SK-N-SH (cell line): ENCODE measurements around the gene EXOC7. TPM values are rescaled to one million over a fixed set of nuclear protein-coding genes. Genes with fewer than 3 reads are reported as not detected.
A peak's percentile ranks its signal among the peaks of the same experiment; 100 is the strongest.

Experiments used
- CTCF ChIA-PET: fragments of 300-600, 350-600 bp; formaldehyde crosslinking; extraction: SDS; loops from one replicate; lab custom pipeline; 2021; lab: Yijun Ruan, JAX
- POLR2A ChIA-PET: fragments of 350-600 bp; sonication (Branson Sonifier 250); formaldehyde crosslinking; extraction: SDS; loops from one replicate; lab custom pipeline; 2020; ENCODE audit warnings: antibody characterized with exemption, inconsistent platforms; lab: Yijun Ruan, JAX
- DNase-seq: peaks from one replicate; pipeline ENCODE4 v3.0.0; 2012
- H2AFZ ChIP-seq: fragments of 200-600 bp; sonication (generic); 2 replicates; pipeline ENCODE4 v1.8.1; 2016; ENCODE audit warnings: antibody characterized with exemption, mild to moderate bottlenecking, low read depth
- H3F3A ChIP-seq: fragments of 200-600 bp; sonication (generic); replicated peaks from 2 replicates; pipeline ENCODE3; 2016; ENCODE audit warnings: antibody characterized with exemption, mild to moderate bottlenecking; ENCODE audit not compliant: insufficient read depth
- H3K27ac ChIP-seq, 2 experiments: fragments of 200-500 bp in 1 of 2; fragments of 200-600 bp in 1 of 2; sonication (Bioruptor generic) in 1 of 2; sonication (generic), shearing (Covaris generic) in 1 of 2; 2 replicates each; pipeline versions ENCODE4 v1.5.1 to v1.6.1; 2014 to 2016; ENCODE audit warnings: low read depth in 2 of 2, inconsistent platforms in 1 of 2, low read length in 1 of 2, mild to moderate bottlenecking in 1 of 2, mixed read lengths in 1 of 2
- H3K27me3 ChIP-seq: fragments of 200-600 bp; sonication (generic), shearing (Covaris generic); 2 replicates; pipeline ENCODE4 v1.6.1; 2016; ENCODE audit warnings: mixed run types; ENCODE audit not compliant: insufficient read depth
- H3K36me3 ChIP-seq, 2 experiments: fragments of 200-500 bp in 1 of 2; fragments of 200-600 bp in 1 of 2; sonication (Bioruptor generic) in 1 of 2; sonication (generic) in 1 of 2; replicated peaks in 1 of 2; 2 replicates each; pipeline versions ENCODE3 to v1.5.1; 2014 to 2016; ENCODE audit warnings: low read length in 1 of 2, mild to moderate bottlenecking in 1 of 2; ENCODE audit not compliant: insufficient read depth in 2 of 2, control insufficient read depth in 1 of 2
- H3K4me1 ChIP-seq, 2 experiments: fragments of 200-500 bp in 1 of 2; fragments of 200-600 bp in 1 of 2; sonication (Bioruptor generic) in 1 of 2; sonication (generic), shearing (Covaris generic) in 1 of 2; 2 replicates each; pipeline versions ENCODE4 v1.5.1 to v1.6.1; 2014 to 2016; ENCODE audit warnings: low read depth in 1 of 2, low read length in 1 of 2, mixed run types in 1 of 2; ENCODE audit not compliant: insufficient read depth in 2 of 2, control insufficient read depth in 1 of 2
- H3K4me2 ChIP-seq: fragments of 200-600 bp; sonication (generic), shearing (Covaris generic); 2 replicates; pipeline ENCODE4 v1.6.1; 2017; ENCODE audit warnings: mixed run types
- H3K4me3 ChIP-seq, 2 experiments: fragments of 200-500 bp in 1 of 2; fragments of 200-600 bp in 1 of 2; sonication (Bioruptor generic) in 1 of 2; sonication (generic), shearing (Covaris generic) in 1 of 2; 2 replicates each; pipeline versions ENCODE4 v1.5.1 to v1.8.1; 2014 to 2016; ENCODE audit warnings: low read depth in 2 of 2, inconsistent platforms in 1 of 2, low read length in 1 of 2, mild to moderate bottlenecking in 1 of 2, mixed read lengths in 1 of 2, moderate library complexity in 1 of 2
- H3K79me2 ChIP-seq: fragments of 200-600 bp; sonication (generic); 2 replicates; pipeline ENCODE4 v1.8.1; 2017; ENCODE audit warnings: mild to moderate bottlenecking; ENCODE audit not compliant: insufficient read depth
- H3K9ac ChIP-seq: fragments of 200-600 bp; sonication (generic); 2 replicates; pipeline ENCODE4 v1.6.1; 2017; ENCODE audit warnings: mixed run types
- H3K9me2 ChIP-seq: fragments of 200-600 bp; sonication (generic); 2 replicates; pipeline ENCODE4 v1.6.1; 2017; ENCODE audit warnings: mixed run types
- H3K9me3 ChIP-seq: fragments of 200-600 bp; sonication (generic); 2 replicates; pipeline ENCODE4 v1.6.1; 2017; ENCODE audit warnings: mixed run types, mild to moderate bottlenecking, moderate library complexity
- H4K20me1 ChIP-seq: fragments of 200-600 bp; sonication (generic); 2 replicates; pipeline ENCODE4 v1.6.1; 2017; ENCODE audit warnings: mild to moderate bottlenecking, mixed run types; ENCODE audit not compliant: insufficient read depth
- EZH2phosphoT487 ChIP-seq: fragments of 200-600 bp; sonication (generic); IDR thresholded peaks from 2 replicates; pipeline ENCODE4 v1.6.1; 2017; ENCODE audit warnings: low read depth, mixed run types, mild to moderate bottlenecking, antibody characterized with exemption, moderate library complexity, borderline replicate concordance
- FOXJ3 ChIP-seq: sonication (generic); formaldehyde crosslinking; IDR thresholded peaks from 2 replicates; pipeline ENCODE4 v1.5.1; 2020; ENCODE audit warnings: mild to moderate bottlenecking, missing genetic modification reagents
- FOXM1 ChIP-seq: IDR thresholded peaks from 2 replicates; pipeline ENCODE4 v1.4.0; 2012; ENCODE audit warnings: low read depth, mild to moderate bottlenecking
- GABPA ChIP-seq: IDR thresholded peaks from 2 replicates; pipeline ENCODE4 v1.4.0; 2012; ENCODE audit warnings: low read depth, mild to moderate bottlenecking
- JUND ChIP-seq: IDR thresholded peaks from 2 replicates; pipeline ENCODE4 v1.4.0; 2012
- MXI1 ChIP-seq: IDR thresholded peaks from 2 replicates; pipeline ENCODE4 v1.6.1; 2012; ENCODE audit warnings: mild to moderate bottlenecking, low read depth, low read length, improper control_type of control experiment
- NRF1 ChIP-seq: IDR thresholded peaks from 2 replicates; pipeline ENCODE4 v1.6.1; 2012; ENCODE audit warnings: low read depth, mild to moderate bottlenecking, low read length
- RCOR1 ChIP-seq: fragments of 150-350 bp; IDR thresholded peaks from 2 replicates; pipeline ENCODE4 v1.6.1; 2017; ENCODE audit warnings: antibody characterized with exemption, low read length
- REST ChIP-seq: IDR thresholded peaks from 2 replicates; pipeline ENCODE4 v1.6.1; 2012; ENCODE audit warnings: mild to moderate bottlenecking, low read depth, low read length, moderate library complexity
- RFX5 ChIP-seq: IDR thresholded peaks from 2 replicates; pipeline ENCODE4 v1.6.1; 2012; ENCODE audit warnings: mild to moderate bottlenecking, improper control_type of control experiment, low read length
- RXRA ChIP-seq: IDR thresholded peaks from 2 replicates; pipeline ENCODE4 v1.4.0; 2012; ENCODE audit warnings: low read depth, mild to moderate bottlenecking, borderline replicate concordance
- SMC3 ChIP-seq: IDR thresholded peaks from 2 replicates; pipeline ENCODE4 v1.6.1; 2012; ENCODE audit warnings: low read depth, low read length, improper control_type of control experiment
- TAF1 ChIP-seq: IDR thresholded peaks from 2 replicates; pipeline ENCODE4 v1.6.1; 2012; ENCODE audit warnings: low read depth, mild to moderate bottlenecking, low read length, moderate library complexity, borderline replicate concordance
- TCF12 ChIP-seq: IDR thresholded peaks from 2 replicates; pipeline ENCODE4 v1.4.0; 2012
- YY1 ChIP-seq: IDR thresholded peaks from 2 replicates; pipeline ENCODE4 v1.4.0; 2012; ENCODE audit warnings: low read depth, mild to moderate bottlenecking
- WGBS: methylation state at CpG from one replicate; pipeline ENCODE4 v1.1.6; 2017; ENCODE audit warnings: low lambda C conversion rate; 5-methylcytosine and 5-hydroxymethylcytosine counted together
- polyA plus RNA-seq, 3 experiments: library from polyadenylated mRNA; depleted of rRNA; stranded (reverse); fragments of >200 nt; gene quantifications; 2 replicates each; pipeline ENCODE4 v1.2.3, GENCODE V29; 2012
- TF ChIP-seq, protein P1 (sequence below): IDR thresholded peaks from 2 replicates; pipeline ENCODE4; 2012
- TF ChIP-seq, protein P2 (sequence below): IDR thresholded peaks from 2 replicates; pipeline ENCODE4 v1.4.0; 2012; ENCODE audit warnings: low read depth
- TF ChIP-seq, protein P3 (sequence below): IDR thresholded peaks from 2 replicates; pipeline ENCODE4 v1.4.0; 2012; ENCODE audit warnings: low read depth, borderline replicate concordance

The EXOC7 gene
- polyA plus RNA-seq, 1 of the 3 experiments (the other 2 are of a cell fraction): 129 TPM

GRCh38 chr17:76121932-76122430 is 18.4 kb upstream of the EXOC7 start:
- Histone ChIP-seq H3K27me3 (no peaks in the 10 kb centered on the region), H2AFZ (peak overlapping the region; percentile 60; the same call in 1 of the 2 replicates), H3K4me3 (no peak overlapping the region), H3K9me3 (no peaks in the 10 kb centered on the region), H3K79me2 (no peaks in the 10 kb centered on the region), H3K36me3 (no peaks in the 10 kb centered on the region), H3F3A (no peaks in the 10 kb centered on the region), H3K27ac (no peak overlapping the region), H3K4me2 (no peak overlapping the region), H3K9me2 (no peaks in the 10 kb centered on the region), H4K20me1 (no peaks in the 10 kb centered on the region), H3K9ac (no peak overlapping the region), H3K4me1 (no peaks in the 10 kb centered on the region; a peak in 1 of 4 replicates)
- ChIA-PET POLR2A (no interaction called here), CTCF (interaction anchor here (0.5 to 18.8 kb wide), 45 partner anchors 10 to 385 kb away, joined by 3 to 332 read pairs (median 5); partner anchors contain the start of genes CDK3, EXOC7, FOXJ1 and PRPSAP1)
- 90% methylated on average over 39 of the region's 42 CpGs for WGBS
- DNase-seq: no peak
- TF ChIP-seq MXI1 (no peak), RXRA (no peak), YY1 (no peak), FOXJ3 (CRISPR knock-in tag) (no peak), RCOR1 (no peak), GABPA (no peak), SMC3 (no peak), EZH2phosphoT487 (no peak), FOXM1 (no peak), RFX5 (no peak), TAF1 (no peak)
- TF ChIP-seq, protein P1, sequence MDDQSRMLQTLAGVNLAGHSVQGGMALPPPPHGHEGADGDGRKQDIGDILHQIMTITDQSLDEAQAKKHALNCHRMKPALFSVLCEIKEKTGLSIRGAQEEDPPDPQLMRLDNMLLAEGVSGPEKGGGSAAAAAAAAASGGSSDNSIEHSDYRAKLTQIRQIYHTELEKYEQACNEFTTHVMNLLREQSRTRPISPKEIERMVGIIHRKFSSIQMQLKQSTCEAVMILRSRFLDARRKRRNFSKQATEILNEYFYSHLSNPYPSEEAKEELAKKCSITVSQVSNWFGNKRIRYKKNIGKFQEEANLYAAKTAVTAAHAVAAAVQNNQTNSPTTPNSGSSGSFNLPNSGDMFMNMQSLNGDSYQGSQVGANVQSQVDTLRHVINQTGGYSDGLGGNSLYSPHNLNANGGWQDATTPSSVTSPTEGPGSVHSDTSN: no peak
- TF ChIP-seq, protein P2, sequence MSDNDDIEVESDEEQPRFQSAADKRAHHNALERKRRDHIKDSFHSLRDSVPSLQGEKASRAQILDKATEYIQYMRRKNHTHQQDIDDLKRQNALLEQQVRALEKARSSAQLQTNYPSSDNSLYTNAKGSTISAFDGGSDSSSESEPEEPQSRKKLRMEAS: no peak
- TF ChIP-seq, protein P3, sequence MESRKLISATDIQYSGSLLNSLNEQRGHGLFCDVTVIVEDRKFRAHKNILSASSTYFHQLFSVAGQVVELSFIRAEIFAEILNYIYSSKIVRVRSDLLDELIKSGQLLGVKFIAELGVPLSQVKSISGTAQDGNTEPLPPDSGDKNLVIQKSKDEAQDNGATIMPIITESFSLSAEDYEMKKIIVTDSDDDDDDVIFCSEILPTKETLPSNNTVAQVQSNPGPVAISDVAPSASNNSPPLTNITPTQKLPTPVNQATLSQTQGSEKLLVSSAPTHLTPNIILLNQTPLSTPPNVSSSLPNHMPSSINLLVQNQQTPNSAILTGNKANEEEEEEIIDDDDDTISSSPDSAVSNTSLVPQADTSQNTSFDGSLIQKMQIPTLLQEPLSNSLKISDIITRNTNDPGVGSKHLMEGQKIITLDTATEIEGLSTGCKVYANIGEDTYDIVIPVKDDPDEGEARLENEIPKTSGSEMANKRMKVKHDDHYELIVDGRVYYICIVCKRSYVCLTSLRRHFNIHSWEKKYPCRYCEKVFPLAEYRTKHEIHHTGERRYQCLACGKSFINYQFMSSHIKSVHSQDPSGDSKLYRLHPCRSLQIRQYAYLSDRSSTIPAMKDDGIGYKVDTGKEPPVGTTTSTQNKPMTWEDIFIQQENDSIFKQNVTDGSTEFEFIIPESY: no peak

DNA sequence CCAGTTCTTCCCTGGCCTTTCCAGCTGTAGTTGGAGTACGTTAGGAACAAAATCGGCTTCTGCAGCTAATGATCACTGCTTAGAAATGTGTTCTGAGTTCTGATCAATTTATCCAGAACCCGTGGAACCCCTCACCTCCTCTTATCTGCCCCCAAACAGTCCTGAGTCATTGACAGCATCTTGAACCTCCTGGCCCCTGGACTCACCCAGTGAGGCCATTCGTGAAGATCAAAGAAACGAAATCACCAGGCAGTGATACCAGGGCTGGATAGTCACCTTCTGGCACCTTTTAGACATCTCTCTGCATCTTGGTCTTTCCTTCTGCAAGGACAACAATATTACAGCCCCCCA is 17.0 kb upstream of the EXOC7 start:
- H3K36me3 ChIP-seq: no peaks in the 10 kb centered on the region
- H3K4me3 ChIP-seq: no peak overlapping the region
- no peak for DNase-seq
- no peaks in the 10 kb centered on the region for H3K27me3 ChIP-seq
- no peaks in the 10 kb centered on the region; a peak in 1 of 4 replicates for H3K4me1 ChIP-seq
- 90% methylated on average over 5 of the region's 5 CpGs for WGBS
- H3K79me2 ChIP-seq: no peaks in the 10 kb centered on the region
- H4K20me1 ChIP-seq: no peaks in the 10 kb centered on the region
- no peaks in the 10 kb centered on the region for H3F3A ChIP-seq
- H2AFZ ChIP-seq: no peak overlapping the region
- H3K27ac ChIP-seq: no peak overlapping the region
- no peaks in the 10 kb centered on the region for H3K9me2 ChIP-seq
- no peak overlapping the region for H3K9ac ChIP-seq
- no peak overlapping the region for H3K4me2 ChIP-seq
- CTCF ChIA-PET: interaction anchor here (0.6 to 18.8 kb wide), 38 partner anchors 9 to 291 kb away, joined by 3 to 332 read pairs (median 7); partner anchors contain the start of genes CDK3, EXOC7, FOXJ1 and PRPSAP1
- POLR2A ChIA-PET: no interaction called here
- H3K9me3 ChIP-seq: no peaks in the 10 kb centered on the region
- TF ChIP-seq NRF1: no peak
- no peak for TF ChIP-seq RXRA
- TF ChIP-seq REST: no peak
- TF ChIP-seq MXI1: no peak
- no peak for TF ChIP-seq GABPA
- TF ChIP-seq, protein P1: no peak
- TF ChIP-seq RFX5: no peak
- TF ChIP-seq TCF12: no peak
- no peak for TF ChIP-seq JUND
